Measurements from ENCODE around the gene MED26. TPM values are rescaled to one million over a fixed set of nuclear protein-coding genes. Genes with fewer than 3 reads are reported as not detected.
A peak's percentile ranks its signal among the peaks of the same experiment; 100 is the strongest.

The MED26 gene
- total RNA-seq, 1 donor from 2014 or later: 11.1 TPM

DNA sequence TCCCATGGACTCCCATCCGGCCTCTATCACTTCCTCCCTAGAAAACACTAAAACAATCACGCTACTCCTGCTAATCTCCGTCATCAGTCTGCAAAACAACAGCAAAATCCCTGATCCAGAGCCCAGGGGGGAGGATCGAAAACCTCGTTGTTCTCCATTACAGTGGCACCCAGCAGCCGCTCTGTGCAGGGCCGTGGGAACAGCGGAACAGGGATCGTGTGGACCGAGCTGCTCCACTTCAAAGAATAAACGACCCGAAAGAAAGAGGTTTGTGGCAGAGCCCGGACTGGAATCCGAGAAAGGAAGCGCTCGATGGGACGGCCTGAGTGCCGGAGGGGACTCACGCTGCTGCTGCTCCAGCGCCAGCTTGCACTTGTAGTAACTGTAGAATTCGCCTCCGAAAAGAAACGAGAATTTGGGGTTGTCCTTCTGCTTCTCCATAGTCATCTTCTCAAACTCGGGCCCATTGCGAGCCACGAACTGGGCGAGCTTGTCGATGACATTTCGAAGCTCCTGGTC is 86.4 kb downstream of the MED26 start:
- H3K36me3 ChIP-seq: peaks cover 33% of the 10 kb centered on the region
- H3K27ac ChIP-seq: peak overlapping the region; percentile 88
- no peaks in the 10 kb centered on the region for H3K9me3 ChIP-seq
- peaks cover 36% of the 10 kb centered on the region for H3K4me1 ChIP-seq
- H3K4me3 ChIP-seq: peak overlapping the region; percentile 99
- DNase-seq: no peak
- intact Hi-C loops (cut with DNase I): no loop called here
- ATAC-seq: peak in 1 of 2 donors; percentile 2
- TF ChIP-seq, protein P1, sequence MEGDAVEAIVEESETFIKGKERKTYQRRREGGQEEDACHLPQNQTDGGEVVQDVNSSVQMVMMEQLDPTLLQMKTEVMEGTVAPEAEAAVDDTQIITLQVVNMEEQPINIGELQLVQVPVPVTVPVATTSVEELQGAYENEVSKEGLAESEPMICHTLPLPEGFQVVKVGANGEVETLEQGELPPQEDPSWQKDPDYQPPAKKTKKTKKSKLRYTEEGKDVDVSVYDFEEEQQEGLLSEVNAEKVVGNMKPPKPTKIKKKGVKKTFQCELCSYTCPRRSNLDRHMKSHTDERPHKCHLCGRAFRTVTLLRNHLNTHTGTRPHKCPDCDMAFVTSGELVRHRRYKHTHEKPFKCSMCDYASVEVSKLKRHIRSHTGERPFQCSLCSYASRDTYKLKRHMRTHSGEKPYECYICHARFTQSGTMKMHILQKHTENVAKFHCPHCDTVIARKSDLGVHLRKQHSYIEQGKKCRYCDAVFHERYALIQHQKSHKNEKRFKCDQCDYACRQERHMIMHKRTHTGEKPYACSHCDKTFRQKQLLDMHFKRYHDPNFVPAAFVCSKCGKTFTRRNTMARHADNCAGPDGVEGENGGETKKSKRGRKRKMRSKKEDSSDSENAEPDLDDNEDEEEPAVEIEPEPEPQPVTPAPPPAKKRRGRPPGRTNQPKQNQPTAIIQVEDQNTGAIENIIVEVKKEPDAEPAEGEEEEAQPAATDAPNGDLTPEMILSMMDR (IDR thresholded peaks at IDR 0.05): no peak
- no peaks in the 10 kb centered on the region for H3K27me3 ChIP-seq (ENCODE audit: low read depth)

DNA sequence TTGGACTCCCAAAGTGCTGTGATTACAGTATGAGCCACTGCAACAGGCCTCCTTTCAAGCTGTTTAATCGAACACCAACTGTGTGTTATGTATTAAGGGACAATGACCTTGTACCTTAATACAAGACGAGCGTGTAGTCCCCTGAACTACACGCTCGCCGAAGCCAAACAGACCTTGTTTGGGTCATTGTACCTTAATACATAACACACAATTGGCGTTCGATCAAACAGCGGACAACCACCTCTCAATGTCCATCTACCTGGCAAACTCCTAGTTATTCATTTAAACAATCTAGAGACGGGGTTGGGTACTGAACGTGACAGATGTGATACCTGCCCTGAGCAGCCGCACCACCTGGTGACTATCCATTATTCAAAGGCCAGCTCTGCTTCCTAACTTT is 87.1 kb downstream of the MED26 start:
- TF ChIP-seq, protein P1 (IDR thresholded peaks at IDR 0.05): no peak
- Histone ChIP-seq H3K27ac (no peak overlapping the region), H3K9me3 (no peaks in the 10 kb centered on the region), H3K4me3 (peak overlapping the region; percentile 99), H3K27me3 (ENCODE audit: low read depth) (no peaks in the 10 kb centered on the region), H3K36me3 (peaks cover 39% of the 10 kb centered on the region), H3K4me1 (peaks cover 36% of the 10 kb centered on the region)
- DNase-seq: no peak
- intact Hi-C loops (cut with DNase I): no loop called here
- ATAC-seq: no peak

DNA sequence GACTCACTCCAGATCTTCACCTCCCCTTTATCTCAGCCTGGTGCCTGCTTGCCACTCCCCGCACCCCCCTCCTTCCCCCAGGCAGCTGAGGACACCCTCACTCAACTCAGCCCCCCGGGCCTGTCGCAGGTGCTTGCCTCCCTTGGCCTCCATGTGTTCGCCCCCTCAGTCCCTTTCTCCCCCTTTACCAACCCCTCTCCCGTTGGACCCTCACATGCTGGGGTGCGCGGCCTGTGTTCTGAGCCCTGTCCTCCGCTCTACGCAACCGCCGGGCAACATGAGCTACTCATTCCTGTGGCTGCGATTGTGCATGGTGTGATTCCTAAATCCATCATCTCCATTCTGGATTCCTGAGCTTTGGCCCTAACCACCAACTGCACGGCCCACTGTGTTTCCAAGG is 90.9 kb downstream of the MED26 start:
- DNase-seq: no peak
- Histone ChIP-seq H3K27me3 (ENCODE audit: low read depth) (no peaks in the 10 kb centered on the region), H3K4me1 (peaks cover 24% of the 10 kb centered on the region), H3K36me3 (peaks cover 77% of the 10 kb centered on the region), H3K27ac (no peak overlapping the region), H3K4me3 (no peak overlapping the region), H3K9me3 (no peaks in the 10 kb centered on the region)
- intact Hi-C loops (cut with DNase I): no loop called here
- ATAC-seq: no peak
- TF ChIP-seq, protein P1 (IDR thresholded peaks at IDR 0.05): no peak

DNA sequence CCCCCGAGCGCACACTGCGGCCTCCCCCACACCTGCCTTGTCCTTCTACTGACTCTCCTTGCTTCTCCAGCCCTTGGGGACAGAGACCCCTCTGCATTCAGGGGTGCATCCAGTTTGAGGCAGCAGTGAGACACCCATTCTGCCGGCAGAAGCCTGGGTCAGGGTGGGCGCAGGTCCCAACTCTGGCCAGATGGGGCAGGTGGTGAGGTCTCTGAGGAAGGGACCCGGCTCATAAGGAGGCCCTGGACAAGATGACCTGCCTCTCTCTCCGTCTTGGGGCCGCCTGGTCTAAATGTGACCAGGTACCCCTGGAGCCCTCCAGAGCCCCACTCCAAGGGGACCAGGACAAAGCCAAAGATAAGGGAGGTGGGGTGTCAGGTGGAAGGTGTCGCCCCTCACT is 91.9 kb downstream of the MED26 start:
- H3K27ac ChIP-seq: no peak overlapping the region
- no peak overlapping the region for H3K4me3 ChIP-seq
- TF ChIP-seq, protein P1 (IDR thresholded peaks at IDR 0.05): no peak
- H3K27me3 ChIP-seq (ENCODE audit: low read depth): no peaks in the 10 kb centered on the region
- no peak for DNase-seq
- no peak for ATAC-seq
- no peaks in the 10 kb centered on the region for H3K9me3 ChIP-seq
- intact Hi-C loops (cut with DNase I): no loop called here
- H3K4me1 ChIP-seq: peaks cover 19% of the 10 kb centered on the region
- H3K36me3 ChIP-seq: peaks cover 87% of the 10 kb centered on the region

DNA sequence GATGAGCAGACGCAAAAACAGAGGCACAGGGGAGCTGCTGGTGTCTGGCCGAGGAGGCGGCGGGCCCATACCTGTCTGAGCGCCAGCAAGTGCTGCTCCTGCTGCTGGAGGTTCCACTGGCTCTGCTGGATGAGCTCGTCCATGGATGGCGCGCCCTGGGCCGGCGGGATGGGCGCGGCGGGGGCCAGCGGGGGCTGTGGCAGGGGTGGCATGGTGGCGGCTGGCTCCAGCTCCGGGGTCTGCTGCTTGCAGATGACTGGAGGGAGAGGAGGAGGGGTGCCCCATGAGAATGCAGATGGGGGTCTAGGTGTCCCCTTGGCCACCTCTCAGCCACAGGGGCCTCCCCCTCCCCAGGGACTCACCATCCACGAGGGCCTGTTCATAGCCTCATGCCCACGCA is 92.6 kb downstream of the MED26 start:
- peaks cover 92% of the 10 kb centered on the region for H3K36me3 ChIP-seq
- H3K4me3 ChIP-seq: no peak overlapping the region
- ATAC-seq (no peak), DNase-seq (no peak)
- H3K27me3 ChIP-seq (ENCODE audit: low read depth): no peaks in the 10 kb centered on the region
- intact Hi-C loops (cut with DNase I): no loop called here
- H3K27ac ChIP-seq: no peak overlapping the region
- no peaks in the 10 kb centered on the region for H3K9me3 ChIP-seq
- peaks cover 11% of the 10 kb centered on the region for H3K4me1 ChIP-seq
- TF ChIP-seq, protein P1 (IDR thresholded peaks at IDR 0.05): no peak

Measured in lower lobe of right lung (tissue), 2 donors.